OCI-LY1 (cell line): ENCODE data around the gene ATXN1.

Experiments
- CTCF ChIP-seq: fragments of 200-600 bp; sonication (generic), shearing (Covaris generic); IDR thresholded peaks from 2 replicates; pipeline ENCODE4 v1.5.1; 2017; ENCODE audit warnings: mild to moderate bottlenecking, antibody characterized with exemption, low read length, moderate library complexity, mixed read lengths
- EZH2 ChIP-seq: fragments of 200-600 bp; sonication (generic), shearing (Covaris generic); IDR thresholded peaks from 2 replicates; pipeline ENCODE4 v1.8.0; 2017; ENCODE audit warnings: borderline replicate concordance, mixed run types, mild to moderate bottlenecking, antibody characterized with exemption, low read length, moderate library complexity, mixed read lengths

GRCh38 chr6:16313732-16314131, 447.5 kb downstream of the ATXN1 start:
- TF ChIP-seq CTCF (no peak), EZH2 (no peak)
